22Rv1 (cell line): ENCODE results near the gene ID4.

Experiments used
- H3K27ac ChIP-seq: fragments of 450-650 bp; 2 replicates; pipeline ENCODE4 v1.5.1; 2017
- ZFX ChIP-seq: fragments of 450-650 bp; IDR thresholded peaks from 2 replicates; pipeline ENCODE4 v1.6.1; 2017; ENCODE audit warnings: antibody characterized with exemption, borderline replicate concordance
- TF ChIP-seq, protein P1 (sequence below): fragments of 450-650 bp; IDR thresholded peaks from 2 replicates; pipeline ENCODE4 v1.5.1; 2017; ENCODE audit warnings: mild to moderate bottlenecking

ID4 gene

DNA sequence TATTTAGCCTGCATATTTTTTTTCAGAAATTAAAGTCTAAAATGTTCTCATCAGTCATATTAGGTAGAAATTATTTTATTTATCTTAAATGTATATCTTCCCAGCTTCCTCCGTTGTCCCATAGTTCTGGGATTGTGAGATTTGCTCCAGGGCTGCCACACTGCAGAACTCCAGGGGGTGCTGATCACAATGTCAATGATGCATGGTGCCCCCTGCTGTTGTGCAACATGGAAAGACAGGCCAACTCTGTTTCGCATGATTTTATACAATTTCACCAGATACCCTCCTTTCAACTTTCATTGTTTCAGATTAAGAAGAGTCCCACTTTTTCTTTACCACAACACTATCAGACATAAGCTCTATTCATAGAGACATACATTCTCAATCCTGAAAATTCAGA, 35.9 kb downstream of the ID4 start:
- TF ChIP-seq, protein P1, sequence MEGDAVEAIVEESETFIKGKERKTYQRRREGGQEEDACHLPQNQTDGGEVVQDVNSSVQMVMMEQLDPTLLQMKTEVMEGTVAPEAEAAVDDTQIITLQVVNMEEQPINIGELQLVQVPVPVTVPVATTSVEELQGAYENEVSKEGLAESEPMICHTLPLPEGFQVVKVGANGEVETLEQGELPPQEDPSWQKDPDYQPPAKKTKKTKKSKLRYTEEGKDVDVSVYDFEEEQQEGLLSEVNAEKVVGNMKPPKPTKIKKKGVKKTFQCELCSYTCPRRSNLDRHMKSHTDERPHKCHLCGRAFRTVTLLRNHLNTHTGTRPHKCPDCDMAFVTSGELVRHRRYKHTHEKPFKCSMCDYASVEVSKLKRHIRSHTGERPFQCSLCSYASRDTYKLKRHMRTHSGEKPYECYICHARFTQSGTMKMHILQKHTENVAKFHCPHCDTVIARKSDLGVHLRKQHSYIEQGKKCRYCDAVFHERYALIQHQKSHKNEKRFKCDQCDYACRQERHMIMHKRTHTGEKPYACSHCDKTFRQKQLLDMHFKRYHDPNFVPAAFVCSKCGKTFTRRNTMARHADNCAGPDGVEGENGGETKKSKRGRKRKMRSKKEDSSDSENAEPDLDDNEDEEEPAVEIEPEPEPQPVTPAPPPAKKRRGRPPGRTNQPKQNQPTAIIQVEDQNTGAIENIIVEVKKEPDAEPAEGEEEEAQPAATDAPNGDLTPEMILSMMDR: peak; percentile 46
- TF ChIP-seq ZFX: no peak
- no peak overlapping the region for H3K27ac ChIP-seq

DNA sequence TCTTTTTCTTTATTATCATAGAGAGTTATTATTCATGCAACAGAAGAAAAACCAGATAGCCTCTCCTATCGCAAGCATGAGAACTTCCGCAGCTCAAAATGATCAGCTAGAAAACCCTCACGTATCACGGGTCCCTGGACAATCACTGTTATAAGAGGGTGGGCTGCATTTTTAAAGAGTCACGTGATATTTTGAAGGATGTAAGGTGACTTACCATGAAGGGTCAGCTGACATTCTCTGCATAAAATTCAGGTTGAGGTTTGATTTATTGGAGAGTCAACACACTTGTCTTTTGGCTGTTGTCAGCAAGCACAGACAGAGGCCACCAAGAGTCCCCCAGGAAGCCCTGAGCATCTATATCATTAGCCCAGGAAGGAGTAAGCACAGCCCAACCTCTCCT, 39.5 kb downstream of the ID4 start:
- TF ChIP-seq ZFX: no peak
- TF ChIP-seq, protein P1: no peak
- H3K27ac ChIP-seq: no peak overlapping the region

DNA sequence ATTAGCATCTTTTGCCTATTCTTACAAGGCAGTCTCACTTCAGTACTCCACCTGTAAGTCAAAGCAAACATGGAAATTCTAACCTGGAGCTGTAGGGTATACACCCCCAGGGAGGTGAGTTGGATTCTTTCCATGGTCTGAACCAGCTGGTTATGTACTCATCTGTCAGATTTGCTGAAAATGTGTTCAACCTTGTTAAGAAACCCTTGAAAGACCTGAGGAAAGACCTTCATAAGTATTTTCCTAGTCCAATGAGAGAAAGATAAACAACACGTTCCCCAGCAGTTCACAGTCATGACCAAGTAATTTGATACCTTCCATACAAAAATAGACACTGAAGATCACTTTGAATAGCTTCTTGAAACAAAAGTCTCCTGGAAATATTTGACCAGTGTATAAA, 42.5 kb downstream of the ID4 start:
- H3K27ac ChIP-seq: no peak overlapping the region
- TF ChIP-seq, protein P1: no peak
- TF ChIP-seq ZFX: no peak

DNA sequence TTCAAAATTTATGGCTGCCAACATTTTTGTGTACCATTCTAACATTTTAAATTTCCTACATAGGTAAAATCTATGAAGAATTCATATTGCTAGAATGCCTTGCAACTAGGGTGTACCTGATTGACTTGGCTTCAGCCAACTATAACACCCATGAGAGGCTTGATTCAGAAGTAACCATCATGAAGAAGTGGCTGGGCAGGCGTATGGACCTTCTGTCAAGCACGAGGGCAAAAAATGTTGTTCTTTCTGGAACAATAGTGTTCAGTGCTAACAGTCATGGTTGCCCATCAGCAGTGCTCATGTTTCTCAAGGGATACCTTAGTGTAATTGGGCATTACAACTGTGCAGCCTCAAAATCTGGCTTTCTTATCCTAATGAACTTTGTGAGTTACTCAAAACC, 42.9 kb downstream of the ID4 start:
- TF ChIP-seq ZFX: no peak
- TF ChIP-seq, protein P1: no peak
- H3K27ac ChIP-seq: no peak overlapping the region

DNA sequence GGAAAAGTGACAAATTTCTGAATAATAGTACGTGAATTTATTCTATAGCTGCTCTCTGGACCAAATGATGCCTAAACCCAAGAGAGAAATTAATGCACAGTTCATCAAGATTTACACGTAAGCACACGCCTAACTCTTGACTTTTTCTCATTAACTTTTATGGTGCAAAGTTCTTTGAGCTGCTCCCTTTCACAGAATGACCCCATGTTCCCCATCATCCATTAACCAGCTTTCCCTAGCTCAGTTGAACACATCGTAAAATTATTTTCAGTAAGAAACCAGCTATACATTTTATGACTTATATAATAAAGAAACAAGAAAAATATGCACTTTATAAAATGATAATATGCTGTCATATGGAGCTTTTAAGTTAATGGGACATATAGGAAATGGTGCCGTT, 54.3 kb downstream of the ID4 start:
- H3K27ac ChIP-seq: peak overlapping the region; percentile 64
- no peak for TF ChIP-seq ZFX
- TF ChIP-seq, protein P1: no peak
